Epidermal melanocyte (primary cell): ENCODE data around the gene ADGRD2.

Source experiments
- DNase-seq: peaks from one replicate; pipeline ENCODE4 v3.0.0; 2011; ENCODE audit warnings: low spot score; ENCODE audit not compliant: insufficient read length

Gene ADGRD2

DNA sequence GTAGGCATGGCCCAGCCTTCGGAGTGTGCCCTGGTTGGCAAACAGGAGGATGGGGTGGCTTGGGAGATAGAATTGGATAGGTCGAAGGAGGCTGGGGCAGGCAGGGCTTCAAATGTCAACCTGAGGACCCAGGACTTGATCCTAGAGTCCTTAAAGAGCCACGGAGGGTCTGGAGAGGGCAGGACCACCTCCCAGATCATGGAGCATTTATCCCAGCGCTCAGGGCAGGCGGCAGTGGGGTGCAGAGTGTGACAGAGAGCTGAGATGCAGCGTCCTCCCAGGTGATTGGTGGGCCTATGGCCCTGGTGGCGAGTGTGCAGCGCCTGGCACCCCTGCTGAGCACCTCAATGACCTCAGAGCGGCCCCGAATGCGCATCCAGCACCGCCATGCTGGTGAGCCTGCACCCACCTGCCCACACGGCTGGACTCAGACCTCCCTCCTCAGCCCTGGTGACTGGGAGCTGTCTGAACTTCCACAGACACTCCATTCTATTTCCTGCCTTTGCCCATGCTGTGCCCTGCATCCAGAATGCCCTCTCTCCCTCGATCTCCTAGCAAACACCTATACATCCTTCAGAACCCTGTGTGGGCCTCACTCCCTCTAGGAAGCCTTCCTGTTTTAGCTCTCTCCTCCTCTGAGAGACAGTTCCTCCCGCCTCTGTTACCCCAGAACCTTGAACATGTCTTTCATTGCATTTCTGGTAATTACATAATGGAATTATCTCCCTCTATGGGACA is 6.3 kb downstream of the ADGRD2 start:
- DNase-seq, result no peak

DNA sequence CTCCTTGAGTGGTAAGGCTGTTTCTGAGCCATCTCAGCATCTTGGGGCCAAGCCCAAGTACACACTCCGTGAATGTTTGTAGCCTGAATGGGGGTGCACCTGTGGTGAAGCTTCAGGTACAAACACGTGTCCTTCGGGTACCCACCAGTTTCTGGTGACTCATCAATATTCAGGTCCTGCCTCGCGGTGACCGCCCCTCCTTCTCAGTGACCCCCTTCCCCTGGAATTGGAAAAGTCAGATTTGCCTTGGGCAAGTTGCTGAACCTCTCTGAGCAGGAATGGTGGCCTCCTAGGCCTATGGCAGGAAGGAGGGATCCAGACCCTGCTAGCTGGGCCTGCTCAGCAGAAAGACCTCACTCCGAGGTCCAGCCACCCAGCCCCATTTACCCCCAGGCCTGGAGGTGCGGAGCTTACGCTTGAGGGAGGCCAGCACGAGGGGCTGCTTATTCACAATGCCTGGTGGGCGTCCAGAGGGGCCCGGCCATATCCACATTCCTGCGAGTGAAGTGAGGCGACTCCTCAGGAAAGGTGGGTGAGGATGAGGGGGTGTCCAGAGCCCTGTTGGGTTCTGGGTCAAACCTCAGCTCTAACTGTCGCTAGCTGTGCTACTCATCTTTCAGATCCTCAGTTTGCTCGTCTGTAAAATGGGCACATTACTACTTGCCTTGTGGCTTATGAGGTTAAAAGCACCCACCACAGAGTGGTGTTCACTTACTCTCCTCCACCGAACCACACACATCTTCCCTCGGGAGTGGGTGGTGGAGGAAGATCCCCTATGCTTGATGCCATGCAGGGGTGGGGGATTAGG is 7.0 kb downstream of the ADGRD2 start:
- DNase-seq, result no peak

DNA sequence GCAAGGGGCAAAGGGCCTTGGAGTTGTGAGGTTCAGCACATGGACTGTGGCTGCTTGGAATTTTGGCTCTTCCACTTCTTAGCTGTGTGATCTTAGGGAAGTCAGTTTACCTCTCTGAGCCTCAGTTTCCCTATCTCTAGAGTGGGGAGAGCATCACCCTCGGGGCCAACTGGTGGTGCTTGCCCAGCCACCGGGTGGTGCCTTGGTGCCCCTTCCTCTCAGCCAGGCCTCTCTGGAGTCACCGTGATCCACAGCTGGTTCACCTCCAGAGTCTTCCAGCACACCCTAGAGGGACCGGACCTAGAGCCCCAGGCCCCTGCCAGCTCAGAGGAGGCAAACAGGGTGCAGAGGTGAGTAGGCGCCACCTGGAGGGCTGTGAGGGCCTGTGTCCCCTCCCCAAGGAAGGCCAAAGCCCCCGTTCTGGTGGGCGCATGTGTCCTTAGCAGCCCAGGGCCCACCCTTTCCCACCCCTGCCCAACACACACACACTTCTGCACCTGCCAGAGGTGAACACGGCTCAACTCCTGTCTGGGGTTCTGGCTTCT is 7.7 kb downstream of the ADGRD2 start:
- DNase-seq, result no peak

DNA sequence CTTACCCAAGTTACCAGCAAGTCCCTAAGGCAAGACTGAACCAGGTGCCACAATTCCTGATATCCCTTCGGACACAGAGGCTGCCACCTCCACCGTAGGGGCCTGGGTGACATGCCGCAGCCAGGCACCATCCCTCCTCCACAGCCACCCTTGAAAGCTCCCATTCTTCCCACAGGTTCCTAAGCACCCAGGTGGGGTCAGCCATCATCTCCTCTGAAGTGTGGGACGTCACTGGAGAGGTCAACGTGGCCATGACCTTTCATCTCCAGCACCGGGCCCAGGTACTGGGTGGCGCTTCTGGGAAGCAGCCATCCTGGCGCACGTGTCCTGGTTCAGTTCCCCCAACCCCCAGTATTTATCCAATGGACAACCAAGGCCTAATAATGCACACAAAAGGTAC is 8.2 kb downstream of the ADGRD2 start:
- no peak for DNase-seq

DNA sequence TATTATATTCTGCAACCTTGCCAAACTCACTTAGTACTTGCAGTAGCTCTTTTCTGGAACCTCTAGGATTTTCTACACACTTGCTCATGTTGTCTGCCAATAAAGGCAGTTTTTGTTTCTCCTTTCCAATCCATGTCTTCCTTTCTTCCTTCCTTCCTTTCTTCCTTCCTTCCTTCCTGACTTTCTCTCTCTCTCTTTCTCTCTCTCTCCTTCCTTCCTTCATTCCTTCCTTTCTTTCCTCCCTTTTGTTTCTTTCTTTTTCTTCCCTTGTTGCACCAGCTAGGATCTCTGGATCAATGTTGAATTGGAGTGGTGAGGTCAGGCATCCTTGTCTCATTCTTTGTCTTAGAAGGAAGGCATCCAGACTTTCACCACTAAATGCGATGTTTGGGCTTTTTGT is 12.5 kb downstream of the ADGRD2 start:
- DNase-seq, result no peak

DNA sequence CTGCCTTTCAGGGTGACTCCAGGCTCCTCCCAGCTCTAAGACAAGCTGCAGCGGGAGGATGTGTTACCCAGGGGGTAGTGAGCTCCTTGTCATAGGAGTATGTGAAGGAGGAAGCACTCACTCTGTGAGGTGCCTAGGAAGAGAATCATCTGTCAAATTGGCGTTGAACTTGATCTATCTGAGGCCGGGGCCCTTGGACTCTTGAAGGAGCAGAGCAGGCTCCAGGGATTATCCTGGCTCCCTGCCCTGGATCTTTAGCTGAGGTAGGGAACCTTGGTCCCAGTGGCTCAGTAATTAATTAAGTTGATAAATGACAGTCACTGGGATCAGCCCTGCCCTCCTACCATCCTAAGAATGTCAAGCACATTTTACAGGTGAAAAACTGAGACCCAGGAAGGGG is 15.5 kb downstream of the ADGRD2 start:
- DNase-seq, result no peak

DNA sequence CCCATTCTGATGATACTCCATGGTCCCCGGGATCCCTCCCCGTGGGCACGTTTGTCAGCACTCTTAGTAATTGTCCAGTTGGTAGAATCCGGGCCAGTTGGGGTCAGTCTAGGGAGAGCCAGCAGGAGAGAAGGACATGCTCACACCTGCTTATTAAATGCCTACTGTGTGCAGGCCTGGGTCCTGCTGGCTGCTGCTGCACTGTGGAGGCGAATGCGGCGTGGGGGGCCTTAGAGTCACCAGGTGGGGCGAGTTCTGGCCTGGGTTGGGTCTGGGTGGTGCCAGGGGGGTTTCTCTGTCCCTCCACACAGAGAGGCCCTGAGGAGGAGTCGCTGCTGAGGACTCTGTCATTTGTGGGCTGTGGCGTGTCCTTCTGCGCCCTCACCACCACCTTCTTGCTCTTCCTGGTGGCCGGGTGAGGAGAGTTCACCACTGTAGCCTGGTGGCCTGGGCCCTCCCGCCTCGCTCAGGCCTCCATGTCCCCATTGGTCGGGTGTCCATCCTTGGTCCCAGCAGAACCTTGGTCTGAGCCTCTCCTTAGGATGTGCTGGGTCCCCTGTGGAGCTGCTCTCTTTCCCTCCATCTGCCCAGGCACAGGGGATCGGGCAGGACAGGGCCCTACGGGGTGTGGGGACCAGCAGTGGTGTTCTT is 17.3 kb downstream of the ADGRD2 start:
- DNase-seq, result no peak

DNA sequence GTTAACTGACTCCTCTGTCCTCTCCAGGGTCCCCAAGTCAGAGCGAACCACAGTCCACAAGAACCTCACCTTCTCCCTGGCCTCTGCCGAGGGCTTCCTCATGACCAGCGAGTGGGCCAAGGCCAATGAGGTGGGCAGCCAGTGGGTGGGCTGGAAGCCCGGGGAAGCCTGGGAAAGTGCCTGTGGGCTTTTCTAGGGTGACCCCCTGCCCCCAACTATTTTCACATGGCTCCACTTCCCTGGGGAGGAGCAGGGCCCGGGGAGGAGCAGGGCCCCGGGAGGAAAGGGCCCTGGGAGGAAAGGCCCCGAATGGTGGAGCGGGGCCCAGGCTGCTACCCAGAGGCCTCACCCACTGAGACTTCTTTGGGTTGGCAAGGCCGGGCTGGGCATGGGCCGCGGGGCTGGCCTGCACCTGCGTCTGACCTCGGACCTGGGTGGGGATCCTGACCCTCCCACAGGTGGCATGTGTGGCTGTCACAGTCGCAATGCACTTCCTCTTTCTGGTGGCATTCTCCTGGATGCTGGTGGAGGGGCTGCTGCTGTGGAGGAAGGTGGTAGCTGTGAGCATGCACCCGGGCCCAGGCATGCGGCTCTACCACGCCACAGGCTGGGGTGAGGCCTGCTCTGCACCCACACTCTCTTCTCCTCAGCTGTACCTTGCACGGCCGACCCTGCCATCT is 17.9 kb downstream of the ADGRD2 start:
- no peak for DNase-seq

DNA sequence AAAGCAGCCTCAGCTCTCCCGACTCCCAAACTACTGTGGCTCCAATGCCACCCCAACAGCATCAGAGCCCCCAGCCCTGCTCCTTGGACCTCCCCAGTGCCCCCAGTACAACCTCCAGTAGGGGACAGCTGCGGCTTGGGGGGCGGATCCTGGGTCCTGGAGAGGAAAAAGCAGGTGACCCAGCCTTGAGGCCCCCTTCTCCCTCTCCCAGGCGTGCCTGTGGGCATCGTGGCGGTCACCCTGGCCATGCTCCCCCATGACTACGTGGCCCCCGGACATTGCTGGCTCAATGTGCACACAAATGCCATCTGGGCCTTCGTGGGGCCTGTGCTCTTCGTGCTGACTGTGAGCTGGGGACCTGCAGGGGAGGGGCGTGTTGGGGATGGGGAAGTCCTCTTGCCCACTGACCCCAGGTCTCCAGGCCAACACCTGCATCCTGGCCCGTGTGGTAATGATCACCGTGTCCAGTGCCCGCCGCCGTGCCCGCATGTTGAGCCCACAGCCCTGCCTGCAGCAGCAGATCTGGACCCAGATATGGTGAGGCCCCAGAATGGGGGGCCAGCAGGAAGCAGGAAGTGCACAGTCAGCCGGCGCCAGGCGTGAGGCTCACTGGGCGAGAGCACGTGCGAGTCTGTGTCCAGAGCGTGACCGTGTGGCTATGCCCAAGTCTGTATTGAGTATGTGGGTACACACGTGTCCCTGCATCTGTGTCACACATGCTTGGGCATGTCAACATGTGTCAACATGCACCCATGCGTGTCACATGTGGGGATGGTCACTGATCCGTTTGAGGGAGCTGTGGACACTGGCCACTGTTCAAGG is 19.0 kb downstream of the ADGRD2 start:
- DNase-seq, result no peak

DNA sequence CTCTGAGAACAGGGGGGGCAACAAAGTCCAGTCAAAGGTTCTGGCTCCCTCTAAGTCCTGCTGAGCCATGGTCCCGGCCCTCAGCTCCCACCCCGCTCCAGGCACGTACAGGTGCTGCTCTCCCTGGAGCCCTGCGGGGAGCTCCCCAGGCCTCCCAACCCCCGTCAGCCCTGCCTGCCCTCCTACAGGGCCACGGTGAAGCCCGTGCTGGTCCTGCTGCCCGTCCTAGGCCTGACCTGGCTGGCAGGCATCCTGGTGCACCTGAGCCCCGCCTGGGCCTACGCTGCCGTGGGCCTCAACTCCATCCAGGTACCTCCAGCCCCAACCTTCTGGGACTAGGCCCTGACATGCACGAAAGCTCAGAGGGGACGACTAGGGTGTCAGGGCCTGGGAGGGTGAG is 20.1 kb downstream of the ADGRD2 start:
- no peak for DNase-seq

DNA sequence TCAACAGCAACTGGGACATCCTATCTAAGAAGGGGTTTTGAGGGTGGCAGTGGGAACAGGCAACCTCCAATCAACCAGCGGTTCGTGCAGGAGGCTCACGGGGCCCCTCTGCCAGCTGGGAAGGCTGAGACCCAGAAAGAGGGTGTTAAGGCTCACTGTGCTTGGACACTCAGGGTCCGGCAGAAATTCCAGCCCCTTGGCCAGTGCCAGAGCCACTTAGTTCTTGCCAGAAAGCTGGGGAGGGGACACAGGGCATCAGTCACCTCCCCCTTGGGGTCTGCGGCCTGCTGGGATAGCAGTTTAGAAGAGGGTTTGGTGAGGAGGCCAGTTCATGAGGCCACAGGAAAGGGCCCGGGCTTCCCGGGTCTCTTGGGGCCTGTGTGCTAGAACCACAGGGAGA is 20.5 kb downstream of the ADGRD2 start:
- DNase-seq, result no peak

DNA sequence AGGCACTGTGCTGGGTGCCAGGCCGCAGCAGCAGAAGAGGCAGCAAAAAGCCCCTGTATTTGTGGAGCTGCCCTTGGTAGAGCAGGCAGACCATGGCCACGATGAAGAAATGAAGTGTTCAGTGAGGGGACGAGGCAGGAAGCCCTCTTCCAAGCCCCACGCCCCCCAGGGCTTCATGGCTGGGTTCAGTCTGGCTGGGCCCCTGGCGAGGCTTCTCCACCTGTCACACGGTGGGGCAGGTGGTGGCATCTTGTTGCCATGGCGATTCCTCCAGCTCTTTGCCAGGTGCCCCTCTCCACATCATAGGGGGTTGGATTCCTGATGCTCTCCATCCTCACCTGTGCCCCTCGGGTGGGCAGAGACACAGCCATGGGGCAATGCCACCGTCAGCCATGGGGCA is 21.5 kb downstream of the ADGRD2 start:
- DNase-seq, result no peak

DNA sequence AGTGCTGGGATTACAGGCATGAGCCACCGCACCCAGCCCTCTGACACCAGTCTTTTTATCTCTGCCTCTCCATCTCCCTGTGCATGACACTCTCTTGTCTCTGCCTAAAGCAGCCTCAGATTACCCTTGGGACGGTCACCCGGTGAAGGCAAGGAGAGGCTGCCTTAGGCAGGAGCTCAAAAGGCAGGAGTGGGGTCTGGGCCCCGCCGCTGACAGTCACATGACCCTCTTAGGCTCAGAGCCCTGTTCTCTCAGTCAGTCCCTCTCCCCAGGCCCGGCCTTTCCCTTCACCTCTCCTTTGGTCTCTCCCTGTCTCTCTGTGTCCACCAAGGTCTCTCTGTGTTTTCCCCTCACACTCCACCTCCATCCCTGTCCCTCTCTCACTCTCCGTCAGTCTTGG is 22.5 kb downstream of the ADGRD2 start:
- no peak for DNase-seq

DNA sequence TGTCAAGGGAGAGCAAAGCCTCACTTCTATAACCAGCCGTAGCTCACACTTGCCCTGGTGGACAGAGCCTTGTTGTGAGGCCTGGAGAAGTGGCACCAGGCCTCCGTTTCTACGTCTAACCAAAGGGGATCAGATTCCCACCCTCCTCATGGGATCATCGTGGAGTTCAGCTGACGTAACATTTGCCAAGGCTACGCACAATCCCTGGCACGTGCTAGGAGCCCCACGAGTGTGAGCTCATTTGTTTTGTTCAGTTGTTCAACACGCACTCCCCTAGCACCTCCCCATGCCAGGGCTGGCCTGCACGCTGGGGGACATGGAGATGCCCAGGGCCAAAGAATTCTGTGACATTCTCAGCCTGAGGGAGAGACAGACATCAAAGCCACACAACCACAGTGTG is 23.1 kb downstream of the ADGRD2 start:
- DNase-seq, result no peak

DNA sequence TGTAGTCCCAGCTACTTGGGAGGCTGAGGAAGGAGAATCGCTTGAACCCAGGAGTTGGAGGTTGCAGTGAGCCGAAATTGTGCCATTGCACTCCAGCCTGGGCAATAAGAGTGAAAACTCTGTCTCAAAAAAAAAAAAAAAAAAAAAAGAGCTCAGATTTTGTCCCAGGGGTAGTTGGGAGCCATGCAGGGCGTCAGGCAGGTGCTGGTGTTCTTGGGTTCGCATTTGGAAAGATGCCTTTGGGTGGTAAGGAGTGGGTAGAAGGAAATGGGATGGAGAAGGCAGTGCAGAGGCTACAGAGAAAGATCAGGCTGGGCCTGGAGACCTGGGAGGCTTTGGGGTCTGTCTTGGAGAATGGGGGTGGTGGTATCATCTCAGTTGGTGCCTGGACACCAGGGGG is 23.9 kb downstream of the ADGRD2 start:
- no peak for DNase-seq

DNA sequence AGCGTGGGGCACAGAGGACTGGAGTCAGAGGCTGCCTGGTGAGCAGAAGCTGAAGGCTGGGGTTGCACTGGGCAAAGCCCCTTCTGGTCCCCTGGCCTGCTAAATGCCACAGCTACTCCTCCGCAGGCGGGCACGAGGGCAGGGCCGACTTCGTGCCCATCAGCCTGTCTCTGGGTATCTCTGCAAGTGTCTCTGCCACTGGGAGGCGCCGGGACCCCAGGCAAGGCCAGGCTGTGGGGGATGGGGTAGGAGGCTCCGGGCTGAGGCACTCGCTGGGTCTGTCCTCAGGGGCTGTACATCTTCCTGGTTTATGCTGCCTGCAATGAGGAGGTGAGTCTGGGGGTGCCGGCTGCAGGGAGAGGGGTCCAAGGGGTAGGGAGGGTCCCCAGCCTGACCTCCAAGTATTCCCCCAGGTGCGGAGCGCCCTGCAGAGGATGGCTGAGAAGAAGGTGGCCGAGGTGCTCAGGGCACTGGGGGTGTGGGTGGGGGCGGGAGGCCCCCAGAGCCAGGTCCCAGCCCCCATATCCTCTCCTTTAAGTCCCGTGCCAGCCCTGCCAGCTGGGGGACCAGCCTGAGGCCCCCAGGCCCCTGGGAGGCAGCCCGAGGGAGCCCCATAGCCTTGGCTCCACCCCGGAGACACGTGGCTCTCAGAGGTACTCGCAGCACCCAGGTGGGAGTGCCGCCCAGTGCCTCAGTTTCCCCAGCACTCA is 25.1 kb downstream of the ADGRD2 start:
- no peak for DNase-seq

DNA sequence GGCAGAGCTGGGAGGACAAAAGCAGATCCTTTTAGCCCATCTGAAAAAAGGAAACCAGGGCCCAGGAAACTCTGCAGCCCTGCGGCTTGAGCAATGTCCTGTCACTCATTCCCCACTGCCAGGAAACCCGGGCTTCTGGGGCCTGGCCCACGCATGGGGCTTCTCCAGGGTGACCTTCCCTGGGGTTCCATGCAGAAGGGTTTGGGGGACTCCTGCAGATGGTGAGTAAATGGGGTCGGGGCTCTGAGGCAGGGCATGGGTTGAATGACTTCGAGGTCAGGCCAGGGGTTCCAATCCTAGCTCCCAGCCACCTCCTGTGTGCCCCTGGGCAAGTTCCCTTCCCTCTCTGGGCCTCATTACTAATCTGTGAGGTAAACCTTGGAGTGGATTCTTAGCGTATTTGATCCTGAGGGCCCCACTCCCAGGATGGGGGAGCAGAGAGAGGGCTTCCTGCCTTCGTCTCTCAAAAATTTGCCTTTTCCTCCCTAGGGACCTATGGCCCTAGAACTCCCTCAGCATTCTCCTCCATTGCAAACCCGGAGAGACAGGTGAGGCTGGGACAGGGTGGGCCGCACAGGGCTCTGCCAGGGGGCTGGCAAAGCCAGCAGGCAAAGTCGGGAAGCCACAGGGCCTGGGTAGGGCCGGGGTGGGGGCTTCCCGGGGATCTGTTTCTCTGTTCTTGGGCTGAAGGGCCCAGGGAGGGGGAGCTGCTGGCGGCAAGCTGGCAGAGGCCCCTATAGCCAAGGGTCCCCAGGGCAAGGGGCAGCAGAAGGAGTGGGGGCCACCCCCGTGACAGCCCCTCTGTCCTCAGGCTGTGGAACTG is 25.8 kb downstream of the ADGRD2 start:
- DNase-seq, result no peak

DNA sequence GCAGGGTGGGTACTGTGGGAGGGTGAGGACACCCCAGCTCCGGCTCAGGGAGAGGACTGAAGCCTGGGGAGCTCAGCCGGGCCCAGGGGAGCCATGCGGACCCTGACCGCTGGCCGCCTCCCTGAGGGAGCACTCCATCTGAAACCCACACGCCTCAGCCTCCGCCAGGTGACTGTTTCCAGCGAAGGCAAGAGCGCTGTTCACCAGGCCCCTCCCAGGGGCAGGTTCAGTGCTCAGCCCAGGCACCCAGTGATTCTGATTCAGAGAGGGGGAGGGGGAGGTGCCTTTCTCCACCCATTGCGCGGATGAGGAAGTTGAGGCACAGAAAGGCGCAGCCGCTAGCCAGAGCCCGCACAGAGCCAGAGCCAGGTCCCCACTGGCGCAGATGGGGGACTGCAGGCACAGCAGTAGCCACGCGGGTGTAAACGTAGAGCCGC is 27.0 kb downstream of the ADGRD2 start:
- no peak for DNase-seq

DNA sequence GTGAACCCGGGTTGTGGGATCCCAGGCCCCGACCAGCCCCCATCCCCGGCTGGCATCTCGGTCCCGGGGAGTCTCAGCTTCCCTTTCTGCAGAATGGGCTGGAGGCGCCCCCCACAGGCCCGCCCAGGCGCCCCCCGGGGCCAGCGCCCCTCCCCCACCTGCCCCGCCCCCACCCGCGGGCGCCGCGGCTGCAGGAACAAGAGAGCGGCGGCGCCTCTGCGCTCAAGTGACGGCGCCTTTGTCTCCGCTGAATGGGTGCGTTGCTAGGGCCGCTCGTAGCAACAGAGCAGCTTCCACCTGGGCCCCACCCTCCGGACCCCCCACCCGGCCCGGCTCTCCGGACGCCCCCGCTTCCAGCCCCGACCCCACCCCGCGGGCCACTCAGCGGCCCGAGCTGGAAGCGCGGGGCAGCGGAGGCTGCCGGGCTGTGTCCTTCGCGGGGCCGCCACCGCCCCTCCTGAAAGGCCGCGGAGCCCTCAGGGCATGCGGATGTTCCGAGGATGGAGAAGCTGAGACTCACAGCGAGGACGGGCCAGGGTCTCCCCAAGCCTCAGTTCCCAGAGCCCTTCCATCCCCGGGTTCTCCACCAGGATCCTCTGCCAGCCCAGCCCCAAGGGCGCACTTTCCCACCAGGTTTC is 27.5 kb downstream of the ADGRD2 start:
- DNase-seq, result no peak
